ENCODE results near the gene CIRBP.
"Not testable (repeated sequence)": the region's sequence is repeated elsewhere in the genome, so short reads cannot be mapped to it uniquely, and the experiment has no call there.

CIRBP gene

GRCh38 chr19:1294688-1295087 is 25.6 kb downstream of the CIRBP start:
- DNase-seq = no peak

DNA sequence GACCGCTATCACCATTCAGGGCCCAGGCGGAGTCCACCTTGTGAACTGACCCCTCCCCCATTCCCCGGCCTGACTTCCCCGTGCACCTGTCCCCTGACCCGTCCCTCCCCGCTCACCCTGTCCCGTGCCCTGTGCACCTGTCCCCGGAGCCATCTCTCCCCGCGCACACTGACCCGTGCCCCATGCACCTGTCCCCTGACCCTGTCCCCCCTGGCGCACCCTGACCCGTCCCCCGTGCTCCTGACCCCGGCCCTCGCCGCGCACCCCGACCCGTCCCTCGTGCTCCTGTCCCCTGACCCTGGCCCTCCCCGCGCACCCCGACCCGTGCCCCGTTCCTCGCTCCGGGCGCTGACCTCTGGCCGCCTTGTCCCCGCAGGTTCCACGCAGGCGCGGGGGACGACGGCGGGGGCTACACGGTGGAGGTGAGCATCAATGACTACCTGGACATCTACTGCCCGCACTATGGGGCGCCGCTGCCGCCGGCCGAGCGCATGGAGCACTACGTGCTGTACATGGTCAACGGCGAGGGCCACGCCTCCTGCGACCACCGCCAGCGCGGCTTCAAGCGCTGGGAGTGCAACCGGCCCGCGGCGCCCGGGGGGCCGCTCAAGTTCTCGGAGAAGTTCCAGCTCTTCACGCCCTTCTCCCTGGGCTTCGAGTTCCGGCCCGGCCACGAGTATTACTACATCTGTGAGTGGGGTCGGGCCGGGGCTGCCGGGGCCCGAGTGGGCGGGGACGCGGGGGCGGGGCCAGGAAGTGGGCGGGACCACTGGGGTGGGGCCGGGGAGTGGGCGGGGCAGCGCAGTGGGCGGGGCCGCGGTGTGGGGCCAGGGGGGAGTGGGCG is 26.3 kb downstream of the CIRBP start:
- DNase-seq = no peak

DNA sequence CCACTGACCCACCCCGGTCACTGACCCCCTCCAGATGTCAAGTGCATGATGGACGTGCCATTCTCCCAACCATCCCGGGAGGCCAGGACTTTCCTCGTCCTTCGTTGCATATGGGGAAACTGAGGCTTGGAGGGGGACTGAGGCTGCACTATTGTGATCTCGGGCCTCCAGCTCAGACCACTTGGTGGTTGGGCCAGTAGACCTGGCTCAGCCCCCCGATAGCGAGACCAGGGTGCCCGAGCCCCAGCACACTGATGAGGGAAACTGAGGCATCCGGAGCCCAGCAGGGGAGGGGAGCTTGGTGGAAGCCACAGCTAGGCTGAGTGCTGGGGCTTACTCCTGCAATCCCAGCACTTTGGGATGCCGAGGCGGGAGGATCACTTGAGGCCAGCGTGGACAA is 26.9 kb downstream of the CIRBP start:
- DNase-seq = no peak

GRCh38 chr19:1296575-1297271 is 27.6 kb downstream of the CIRBP start:
- DNase-seq = no peak

DNA sequence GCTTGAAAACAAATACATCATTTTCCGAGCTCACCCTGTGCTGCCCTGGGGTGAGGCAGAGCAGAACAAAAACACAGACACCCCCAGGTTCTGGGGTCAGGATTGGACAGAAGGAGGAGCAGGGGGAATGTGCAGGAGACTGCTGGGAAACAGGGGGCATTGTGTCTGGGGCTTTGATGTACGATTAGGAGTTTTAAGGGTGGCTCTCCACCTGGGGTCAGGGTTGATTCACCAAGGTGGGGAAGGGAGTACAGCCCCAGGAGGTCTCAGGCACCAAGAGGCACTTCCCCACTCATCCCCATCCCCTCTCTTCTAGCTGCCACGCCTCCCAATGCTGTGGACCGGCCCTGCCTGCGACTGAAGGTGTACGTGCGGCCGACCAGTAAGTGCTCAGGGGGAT is 29.1 kb downstream of the CIRBP start:
- no peak for DNase-seq

DNA sequence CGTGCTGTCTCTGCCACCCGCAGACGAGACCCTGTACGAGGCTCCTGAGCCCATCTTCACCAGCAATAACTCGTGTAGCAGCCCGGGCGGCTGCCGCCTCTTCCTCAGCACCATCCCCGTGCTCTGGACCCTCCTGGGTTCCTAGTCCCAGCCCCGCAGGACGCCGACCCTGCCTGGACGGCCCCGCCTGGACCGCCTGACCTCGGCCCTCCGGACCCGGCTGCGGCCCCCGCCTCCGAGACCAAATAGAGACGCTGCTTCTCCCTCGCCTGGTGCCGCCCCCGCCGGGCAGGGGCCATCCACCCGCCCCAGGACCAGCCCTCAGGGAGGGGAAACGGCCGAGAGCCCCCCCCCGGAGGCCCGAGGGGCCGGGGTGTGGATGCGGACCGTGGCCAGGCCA is 30.7 kb downstream of the CIRBP start:
- no peak for DNase-seq

GRCh38 chr19:1300744-1301490 is 31.8 kb downstream of the CIRBP start:
- no peak for DNase-seq

DNA sequence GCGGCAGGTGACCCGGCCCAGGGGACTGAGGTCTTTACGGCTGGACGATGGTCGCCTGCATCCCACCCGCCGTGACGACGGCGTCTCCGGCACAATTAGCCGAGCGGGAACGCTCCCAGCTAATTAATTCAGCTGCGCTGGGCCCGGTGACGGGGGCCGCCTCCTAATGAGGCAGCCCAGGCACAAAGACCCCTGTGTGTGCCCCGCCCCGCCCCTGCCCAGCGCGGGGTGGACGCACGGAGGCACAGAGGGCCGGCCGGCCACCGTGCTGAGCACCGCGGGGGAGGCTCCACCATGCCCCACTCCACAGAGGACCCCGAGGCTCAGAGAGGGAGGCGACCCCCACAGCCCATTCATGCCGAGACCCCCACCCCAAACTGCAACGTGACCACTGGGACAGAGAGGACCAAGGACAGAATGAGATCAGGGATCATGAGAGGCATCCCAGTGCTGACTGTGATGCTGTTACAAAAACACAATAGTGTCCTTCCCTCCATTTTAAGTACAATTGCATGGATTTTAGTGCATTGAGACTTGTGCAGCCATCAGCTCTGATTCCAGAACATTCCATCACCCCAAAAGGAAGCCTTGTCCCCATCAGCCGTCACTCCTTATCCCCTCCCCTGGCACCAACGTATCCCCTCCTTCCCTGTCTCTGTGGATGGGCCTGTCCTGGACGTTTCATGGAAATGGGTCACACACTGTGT is 33.6 kb downstream of the CIRBP start:
- DNase-seq = no peak

GRCh38 chr19:1304197-1304924 is 35.2 kb downstream of the CIRBP start:
- no peak for DNase-seq

DNA sequence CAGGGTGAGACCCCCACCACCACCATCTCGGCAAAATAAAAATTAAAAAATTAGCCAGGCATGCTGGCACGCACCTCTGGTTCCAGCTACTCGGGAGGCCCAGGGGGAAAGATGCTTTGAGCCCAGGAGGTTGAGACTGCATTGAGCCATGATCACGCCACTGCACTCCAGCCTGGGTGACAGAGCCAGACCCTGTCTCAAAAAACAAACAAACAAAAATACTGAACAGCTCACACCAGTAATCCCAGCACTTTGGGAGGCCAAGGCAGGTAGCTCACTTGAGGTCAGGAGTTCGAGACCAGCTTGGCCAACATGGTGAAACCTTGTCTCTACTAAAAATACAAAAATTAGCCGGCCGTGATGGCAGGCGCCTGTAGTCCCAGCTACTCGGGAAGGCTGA is 36.2 kb downstream of the CIRBP start:
- not testable (repeated sequence) for DNase-seq

DNA sequence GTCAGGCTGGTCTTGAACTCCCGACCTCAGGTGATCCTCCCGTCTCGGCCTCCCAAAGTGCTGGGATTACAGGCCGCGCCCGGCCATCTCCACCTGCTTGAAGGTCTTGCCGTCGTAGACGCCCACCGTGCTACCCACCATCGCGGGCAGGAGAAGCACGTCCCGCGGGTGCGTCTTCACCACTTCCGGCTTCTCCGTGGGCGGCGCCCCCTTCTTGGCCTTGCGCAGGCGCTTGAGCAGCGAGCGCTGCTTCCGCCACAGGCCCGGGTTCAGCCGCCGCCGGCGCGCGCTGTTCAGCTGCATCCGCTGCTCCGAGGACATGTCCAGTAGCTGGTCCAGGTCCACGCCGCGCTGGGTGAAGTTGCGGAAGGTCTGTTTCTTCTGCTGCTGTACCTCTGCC is 38.2 kb downstream of the CIRBP start:
- no peak for DNase-seq

DNA sequence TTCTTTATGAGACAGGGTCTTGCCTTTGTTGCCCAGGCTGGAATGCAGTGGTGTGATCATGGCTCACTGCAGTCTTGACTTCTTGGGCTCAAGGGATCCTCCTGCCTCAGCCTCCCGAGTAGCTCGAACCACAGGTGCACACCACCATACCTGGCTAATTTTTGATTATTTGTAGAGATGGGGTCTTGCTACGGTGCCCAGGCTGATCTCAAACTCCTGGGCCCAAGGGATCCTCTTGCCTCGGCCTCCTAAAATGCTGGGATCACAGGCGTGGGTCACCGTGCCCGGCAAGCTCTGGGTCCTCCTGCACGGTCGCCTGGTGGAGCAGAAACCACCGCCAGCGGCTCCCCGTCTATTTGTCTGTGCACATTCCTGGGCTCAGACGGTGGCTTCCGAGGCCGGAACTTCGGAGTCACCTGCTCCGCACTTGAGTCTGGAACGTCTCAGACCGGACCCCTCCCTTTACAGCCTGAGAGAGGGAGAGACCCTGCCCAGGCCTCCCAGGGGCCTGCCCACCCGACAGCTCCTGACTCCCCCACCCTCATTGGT is 38.7 kb downstream of the CIRBP start:
- no peak for DNase-seq

DNA sequence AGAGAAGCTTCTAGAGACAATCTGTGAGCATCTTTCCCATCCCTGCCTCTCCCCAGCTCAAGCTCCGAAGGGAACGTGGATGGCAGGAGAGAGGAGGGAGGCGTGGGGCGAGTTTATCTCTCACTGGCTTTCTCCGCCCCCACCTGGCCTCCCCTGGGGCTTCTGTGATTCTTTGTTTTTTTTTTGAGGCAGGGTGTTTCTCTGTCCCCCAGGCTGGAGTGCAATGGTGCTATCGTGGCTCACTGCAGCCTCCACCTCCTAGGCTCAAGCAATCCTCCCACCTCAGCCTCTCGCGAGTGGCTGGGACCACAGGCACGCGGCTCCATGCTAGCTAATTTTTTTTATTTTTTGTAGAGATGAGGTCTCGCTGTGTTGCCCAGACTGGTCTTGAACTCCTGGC is 39.6 kb downstream of the CIRBP start:
- no peak for DNase-seq

DNA sequence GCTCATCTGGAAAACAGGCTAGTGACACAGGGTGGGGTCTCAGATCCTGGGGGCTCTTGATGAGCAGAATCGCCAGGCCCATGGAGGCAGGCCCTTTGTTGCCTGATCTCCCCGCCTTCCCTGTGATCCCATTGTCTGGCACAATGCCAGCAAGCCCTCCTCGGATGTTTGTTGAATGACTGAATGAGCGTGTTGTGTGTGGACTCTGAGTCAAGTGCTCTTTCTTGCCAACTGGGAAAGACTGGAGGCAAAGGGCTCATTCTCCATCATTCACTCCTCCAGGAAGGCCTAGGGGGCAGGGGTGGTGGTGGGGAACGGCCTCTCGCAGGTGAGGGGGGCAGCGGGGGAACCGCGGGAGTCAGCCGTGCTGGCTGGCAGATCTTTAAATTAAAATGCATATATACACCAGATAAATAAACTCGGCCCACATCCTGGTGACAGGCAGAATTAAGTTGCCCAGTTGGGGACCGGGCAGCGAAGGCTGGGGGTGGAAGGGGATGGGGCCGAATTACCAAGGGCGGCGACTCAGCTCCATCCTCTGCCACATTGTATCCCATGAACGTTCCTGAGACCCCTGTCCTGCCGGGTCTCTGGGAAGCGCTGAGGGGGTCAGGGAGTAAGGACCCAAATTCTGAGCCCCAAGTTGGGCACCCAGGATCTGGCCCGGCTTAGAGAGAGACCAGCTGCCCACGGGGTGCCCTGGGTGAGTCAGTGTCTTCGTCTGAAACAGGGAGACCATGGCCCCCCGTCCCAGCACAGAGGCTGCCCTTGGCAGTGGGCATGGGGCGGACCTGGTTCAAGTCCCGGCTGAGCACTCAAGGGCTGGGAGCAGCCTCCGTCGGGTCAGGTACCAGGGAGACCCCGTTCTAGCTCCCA is 41.1 kb downstream of the CIRBP start:
- DNase-seq = no peak

- DNase-seq = no peak
These were observed 41.7 kb downstream of the CIRBP start for GRCh38 chr19:1310853-1311180.

DNA sequence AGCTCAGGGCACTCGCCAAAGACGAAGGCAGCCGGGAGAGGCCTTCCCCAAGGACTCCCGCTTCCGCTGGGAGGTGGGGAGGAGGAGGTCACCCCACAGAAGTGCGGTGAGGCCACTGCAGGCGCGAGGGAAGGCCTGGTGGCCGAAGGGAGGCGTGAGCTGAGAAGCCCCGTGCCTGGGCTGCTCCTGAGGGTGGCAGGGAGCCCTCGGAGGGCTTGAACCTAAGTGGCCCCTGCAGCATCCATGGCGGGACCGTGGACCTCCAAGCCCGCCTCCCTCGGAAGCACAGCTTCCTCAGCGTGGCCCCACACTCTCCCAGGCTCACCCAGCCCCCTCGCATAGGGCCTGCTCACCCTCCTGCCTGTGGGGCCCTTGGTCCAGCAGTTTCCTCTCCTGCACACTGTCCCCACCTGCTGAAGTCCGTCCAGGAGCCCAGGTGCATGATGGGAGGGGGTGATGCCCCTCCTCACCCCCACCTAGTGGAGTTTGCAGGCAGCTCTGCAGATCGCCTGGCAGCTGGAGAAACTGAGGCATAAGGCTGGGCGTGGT is 42.5 kb downstream of the CIRBP start:
- DNase-seq = no peak

- no peak for DNase-seq
These were observed 43.9 kb downstream of the CIRBP start for GRCh38 chr19:1312767-1313694.

DNA sequence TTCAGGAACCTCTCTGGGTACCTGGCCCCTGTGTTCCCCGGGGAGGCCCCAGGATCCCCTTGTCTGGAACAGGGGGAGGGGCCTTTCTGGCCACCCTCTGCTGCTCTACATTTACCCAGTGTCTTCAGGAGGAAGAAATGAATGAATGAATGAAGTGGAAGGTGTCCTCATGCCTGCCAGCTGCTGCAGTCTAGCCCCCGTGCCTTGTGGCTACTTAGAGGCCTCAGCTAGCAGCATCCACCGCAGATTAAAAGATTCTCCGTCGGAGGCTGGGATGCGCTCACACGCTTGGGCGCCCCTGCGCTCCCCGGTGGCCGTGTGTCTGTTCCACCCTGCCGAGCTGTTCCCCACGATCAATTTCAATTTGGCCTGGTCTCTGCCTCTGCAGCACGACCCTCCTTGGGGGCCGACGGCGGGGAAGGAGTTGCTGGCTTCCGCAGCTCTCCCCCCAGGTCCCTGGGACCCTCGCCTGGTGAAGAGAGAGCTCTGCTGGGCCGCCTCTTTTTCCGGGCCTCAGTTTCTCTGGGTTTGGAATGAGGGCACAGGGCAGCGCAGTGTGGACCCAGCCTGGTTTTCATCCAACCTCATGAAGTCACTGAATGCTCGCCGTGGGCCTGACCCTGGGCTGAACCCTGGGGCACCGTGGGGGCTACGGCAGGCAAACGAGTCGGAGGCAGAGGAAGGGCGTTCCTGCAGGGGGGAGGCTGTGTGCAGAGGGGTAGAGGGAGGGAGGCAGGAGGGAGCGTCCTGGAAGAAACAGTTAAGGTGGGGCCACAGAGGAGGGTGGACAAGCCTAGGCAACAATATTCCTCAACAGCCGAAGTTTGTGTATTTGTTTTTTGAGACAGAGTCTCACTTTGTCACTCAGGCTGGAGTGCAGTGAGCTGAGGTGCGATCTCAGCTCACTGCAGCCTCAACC is 44.8 kb downstream of the CIRBP start:
- DNase-seq = no peak
